ENCODE measurements around the gene AP4M1. TPM values are rescaled to one million over a fixed set of nuclear protein-coding genes. Genes with fewer than 3 reads are reported as not detected.

Gene AP4M1
- total and polyA plus RNA-seq, 9 of the 15 experiments (the other 6 are each of a cell fraction or from before 2014, with no cell fraction given): 1.3 to 30.9 (median 14.1) TPM

GRCh38 chr7:100101016-100101862, at the start of gene AP4M1, which contains the start of gene MCM7 (continued):
- no peak for TF ChIP-seq PTTG1 (tag; IDR thresholded peaks at IDR 0.05; ENCODE audit: low read depth)
- peak; percentile 99; the same call in 1 of the 2 replicates for TF ChIP-seq RBM14 (IDR thresholded peaks at IDR 0.05; ENCODE audit: borderline replicate concordance, insufficient read depth, low read depth, low read length)
- TF ChIP-seq ZNF583 (CRISPR knock-in tag; IDR thresholded peaks at IDR 0.05): peak; percentile 79
- peak; percentile 40; the same call in 1 of the 2 replicates for TF ChIP-seq ZNF124 (CRISPR knock-in tag; IDR thresholded peaks at IDR 0.05)
- peak; percentile 96 for TF ChIP-seq E2F4 (CRISPR knock-in tag; IDR thresholded peaks at IDR 0.05; ENCODE audit: low read depth)
- peak; percentile 36; the same call in 1 of the 2 replicates for TF ChIP-seq HES1 (IDR thresholded peaks at IDR 0.05; ENCODE audit: low read depth)
- TF ChIP-seq ERF (CRISPR knock-in tag; IDR thresholded peaks at IDR 0.05): peak; percentile 44; the same call in 1 of the 2 replicates
- TF ChIP-seq FOXK2 (conservative IDR thresholded peaks at IDR 0.05 in 1 of 2, IDR thresholded peaks at IDR 0.05 in 1 of 2; ENCODE audit: low read depth in 2 of 2): peak; percentile 53 to 68; a peak in 2 of 4 replicates
- TF ChIP-seq ZNF592 (IDR thresholded peaks at IDR 0.05): peak; percentile 3; the same call in 1 of the 2 replicates
- peak; percentile 94 for TF ChIP-seq REST (IDR thresholded peaks at IDR 0.05; ENCODE audit: borderline replicate concordance)
- TF ChIP-seq REST (CRISPR knock-in tag; IDR thresholded peaks at IDR 0.05; ENCODE audit: low read depth): no peak
- TF ChIP-seq ZNF668 (CRISPR knock-in tag; IDR thresholded peaks at IDR 0.05): peak; percentile 55; the same call in 1 of the 2 replicates

Measured in K562 (cell line).